GM18526 (cell line): ENCODE measurements around the gene LRRTM3.

Source experiments
- POLR2A ChIP-seq: IDR thresholded peaks from 3 replicates; pipeline ENCODE4 v1.6.1; 2011; ENCODE audit not compliant: insufficient read length; ENCODE audit errors: extremely low read depth

LRRTM3 gene

DNA sequence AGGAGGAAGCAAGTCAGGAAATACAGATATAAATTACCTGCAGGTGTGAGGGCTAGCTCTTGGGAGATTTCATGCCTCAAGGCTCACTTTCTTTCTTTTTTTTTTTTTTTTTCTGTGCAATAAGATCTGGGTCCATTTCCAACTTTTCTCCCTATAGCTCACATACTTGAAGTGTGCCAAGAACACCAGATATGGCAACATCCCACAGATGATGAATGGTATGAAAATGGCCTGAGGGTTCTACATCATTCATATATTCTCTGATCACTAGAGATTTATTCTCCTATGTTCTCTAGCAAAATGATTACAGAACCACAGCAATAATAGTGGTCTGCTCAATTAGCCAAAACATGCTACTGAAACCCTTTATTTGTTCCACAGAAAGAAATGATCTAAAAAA, 117.2 kb downstream of the LRRTM3 start:
- no peak for TF ChIP-seq POLR2A

DNA sequence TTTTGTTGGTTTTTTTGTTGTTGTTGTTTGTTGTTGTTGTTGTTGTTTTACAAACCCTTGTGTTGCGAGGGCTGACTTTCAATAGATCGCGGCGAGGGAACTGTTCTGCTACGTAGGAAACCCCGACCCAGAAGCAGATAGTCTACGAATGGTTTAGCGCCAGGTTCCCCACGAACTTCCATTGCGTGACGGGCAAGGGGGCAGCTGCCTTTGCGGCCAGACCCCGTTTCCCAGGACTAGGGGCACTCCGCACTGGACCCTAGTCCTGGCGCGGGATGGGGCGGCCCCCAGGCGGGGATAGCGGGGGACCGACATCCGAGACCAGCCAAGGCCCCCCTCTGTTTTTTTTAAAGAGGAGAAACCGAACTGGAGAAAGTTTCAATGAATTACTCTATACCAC, 119.6 kb downstream of the LRRTM3 start:
- no peak for TF ChIP-seq POLR2A

DNA sequence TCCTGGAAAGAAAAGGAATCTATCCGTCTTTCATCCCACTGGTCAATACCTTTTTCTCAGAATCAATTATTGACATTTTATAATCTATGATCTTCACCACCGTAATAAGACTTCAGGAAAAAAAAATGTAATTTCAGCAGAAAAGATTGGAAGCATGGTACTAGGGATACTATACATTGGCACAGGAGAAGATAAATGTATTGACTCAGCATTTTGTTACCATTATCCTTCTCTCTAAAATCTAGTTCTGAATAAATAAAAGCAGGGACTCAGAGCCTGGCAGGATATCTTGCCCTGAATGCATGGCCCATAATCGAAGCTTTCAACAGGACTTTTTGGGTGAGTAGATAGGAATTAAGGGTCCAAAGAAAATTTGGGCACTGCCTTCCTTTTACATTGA, 120.7 kb downstream of the LRRTM3 start:
- TF ChIP-seq POLR2A, result no peak

DNA sequence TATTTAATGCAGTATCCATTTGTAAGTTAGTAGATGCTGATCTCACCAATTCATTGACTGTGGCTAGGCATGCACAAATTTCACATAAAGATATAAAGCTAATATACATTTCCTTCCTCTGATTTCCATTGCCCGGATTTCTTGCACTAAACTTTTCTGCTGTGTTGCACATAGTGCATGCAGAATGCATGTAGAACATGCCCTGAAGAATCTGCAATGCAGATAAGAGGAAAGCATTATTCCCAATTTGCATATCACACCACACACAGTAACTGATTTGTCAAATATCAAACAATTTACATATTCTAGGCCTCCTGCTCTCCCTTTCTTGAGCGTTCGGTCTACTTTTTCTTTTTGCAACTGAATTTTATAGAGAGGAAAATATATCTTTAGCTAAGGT, 124.2 kb downstream of the LRRTM3 start:
- no peak for TF ChIP-seq POLR2A

DNA sequence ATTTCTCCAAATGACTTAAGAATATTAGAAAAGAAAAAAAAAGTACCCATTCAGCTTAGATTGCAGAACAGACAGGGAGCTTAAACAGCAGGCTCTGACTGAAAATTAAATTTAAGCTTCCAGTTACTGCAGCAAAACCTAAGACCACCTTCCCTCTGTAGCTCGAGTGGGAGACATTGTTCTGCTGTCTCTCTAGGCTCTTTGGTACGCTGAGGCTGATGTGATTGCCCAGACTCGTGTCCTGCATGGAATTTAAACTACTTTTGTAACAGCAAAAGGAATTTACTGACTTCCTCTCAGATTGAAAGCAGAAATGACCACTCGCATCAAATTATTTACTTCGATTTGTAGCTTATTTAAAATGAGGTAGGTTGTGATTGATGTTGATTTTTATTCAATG, 124.6 kb downstream of the LRRTM3 start:
- TF ChIP-seq POLR2A, result no peak

DNA sequence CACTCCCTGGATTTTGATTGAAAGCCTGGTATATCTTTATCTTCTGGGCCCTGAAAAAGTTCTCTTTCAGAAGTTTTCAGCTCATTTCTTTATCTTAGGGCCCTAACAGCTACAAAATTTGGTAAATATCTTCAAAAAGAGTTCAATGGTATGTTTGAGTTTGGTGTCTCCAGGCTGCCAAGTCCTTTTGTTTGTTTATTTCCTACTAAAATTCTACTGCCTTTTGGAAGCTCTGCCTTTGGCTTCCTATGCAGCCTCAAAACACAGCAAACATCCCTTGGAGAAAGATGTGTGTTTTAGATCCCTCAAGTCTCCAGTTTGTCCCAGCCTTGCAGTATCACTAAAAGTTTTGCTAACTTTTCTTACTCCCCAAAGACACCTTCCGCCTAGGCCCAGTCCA, 146.8 kb downstream of the LRRTM3 start:
- no peak for TF ChIP-seq POLR2A

DNA sequence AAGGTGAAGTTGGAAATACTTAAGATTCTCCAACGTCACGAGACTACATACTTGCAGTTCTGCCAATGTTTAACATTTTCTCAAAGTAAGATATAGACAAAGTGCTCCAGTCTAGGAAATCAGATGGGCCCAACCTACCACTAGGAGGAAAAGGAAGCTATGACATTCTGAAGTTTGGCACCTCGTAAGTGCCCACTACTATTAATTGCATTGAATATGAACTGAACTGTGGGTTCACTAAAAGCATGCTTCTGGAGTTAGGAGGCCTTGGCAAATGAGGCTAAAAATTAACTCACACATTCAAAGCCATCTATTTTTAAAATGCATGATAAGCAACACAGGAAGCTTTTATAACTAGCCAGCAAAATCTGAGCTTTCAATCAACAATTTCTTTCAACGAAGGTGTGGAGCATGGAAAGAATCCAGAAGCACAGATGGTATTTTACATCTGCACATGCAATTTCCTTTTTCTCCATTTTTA, 149.7 kb downstream of the LRRTM3 start:
- TF ChIP-seq POLR2A, result no peak

DNA sequence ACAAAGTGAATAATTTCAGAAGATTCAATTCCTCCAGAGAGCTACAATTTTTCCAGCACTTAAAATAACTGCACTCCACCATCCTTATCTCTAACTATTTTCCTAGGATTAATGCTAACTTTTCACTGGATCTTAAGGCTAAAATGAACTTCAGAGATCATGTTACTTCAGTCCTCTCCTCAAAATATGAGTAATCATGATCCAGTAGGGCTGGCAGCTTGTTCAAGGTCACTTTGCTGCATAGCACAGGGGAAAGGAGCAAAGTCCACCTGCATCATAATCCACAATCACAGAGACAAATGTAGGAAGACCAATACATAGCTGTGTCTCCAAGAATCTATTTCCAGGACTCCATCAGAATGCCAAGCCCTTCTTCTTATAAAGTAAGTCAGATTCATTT, 150.3 kb downstream of the LRRTM3 start:
- TF ChIP-seq POLR2A, result no peak

DNA sequence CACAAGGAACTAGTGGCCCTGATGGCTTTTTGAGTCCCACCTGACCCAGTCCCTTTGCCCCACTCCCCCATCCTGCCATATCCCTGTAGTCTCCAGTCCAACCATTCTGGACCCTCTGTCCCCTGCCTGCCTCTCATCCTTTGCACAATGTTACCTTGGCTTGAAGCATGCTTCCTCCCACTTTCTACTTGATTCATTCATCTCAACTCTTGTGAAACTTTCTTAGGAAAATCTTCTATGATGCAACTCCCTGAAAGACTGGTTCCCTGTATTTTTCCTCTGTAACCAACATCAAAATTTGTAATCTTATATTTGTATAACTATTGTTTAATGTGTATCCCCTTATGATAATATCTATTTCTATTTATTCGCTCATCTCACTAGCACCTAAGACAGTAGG, 151.5 kb downstream of the LRRTM3 start:
- TF ChIP-seq POLR2A, result no peak

DNA sequence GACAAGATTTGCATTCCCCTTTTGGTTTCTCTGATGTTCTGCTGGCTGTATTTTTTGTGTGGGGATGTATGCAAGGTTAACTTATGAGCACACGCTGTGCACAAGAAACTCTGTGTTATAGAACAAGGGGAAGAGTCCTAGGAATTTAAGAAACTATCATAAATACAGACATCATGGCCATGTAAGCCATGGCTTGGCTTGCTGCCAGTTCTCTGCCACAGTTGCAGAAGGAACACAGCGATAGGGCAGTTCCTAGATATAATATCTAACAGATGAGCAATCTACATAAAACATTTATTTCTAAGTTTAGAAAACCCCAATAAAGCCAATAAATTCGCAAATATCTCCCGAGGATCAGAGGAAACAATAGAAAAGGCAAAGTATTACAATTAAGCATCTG, 153.3 kb downstream of the LRRTM3 start:
- TF ChIP-seq POLR2A, result no peak

DNA sequence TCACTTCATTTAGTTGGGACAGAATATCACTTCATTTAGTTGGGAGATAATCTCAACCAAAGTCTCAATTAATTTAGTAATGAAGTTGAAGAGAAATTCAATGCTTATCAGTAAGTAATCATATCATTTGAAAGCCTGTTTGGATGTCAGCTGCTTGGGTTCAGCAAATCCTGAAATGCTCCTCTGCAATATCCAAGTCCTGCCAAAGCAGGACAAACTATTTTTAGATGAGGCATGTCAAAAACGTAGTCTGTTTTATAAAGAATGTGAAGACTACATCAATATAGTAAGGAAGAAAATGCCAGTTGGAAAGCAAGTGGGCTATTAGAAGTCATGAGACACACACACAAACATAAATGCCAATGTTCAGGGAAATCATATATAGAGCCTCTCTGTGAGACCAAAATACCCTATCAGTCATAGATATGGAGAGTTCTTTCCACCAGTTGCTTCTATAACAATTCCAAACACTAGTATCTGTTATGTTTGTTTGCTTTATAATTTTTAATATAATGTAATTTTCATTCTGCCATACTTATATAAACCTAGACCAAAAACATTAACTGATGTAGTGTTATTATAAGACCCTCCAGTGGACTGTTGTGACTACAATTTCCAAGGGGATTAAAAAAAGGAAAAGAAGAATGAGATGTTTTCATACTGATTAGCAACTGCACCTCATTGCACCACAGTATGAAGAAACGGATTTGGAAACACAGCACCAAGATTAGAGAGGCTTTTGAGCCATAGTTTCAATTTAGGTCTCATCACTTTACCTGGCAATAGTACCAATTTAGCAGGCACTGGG, 160.7 kb downstream of the LRRTM3 start:
- TF ChIP-seq POLR2A, result no peak

DNA sequence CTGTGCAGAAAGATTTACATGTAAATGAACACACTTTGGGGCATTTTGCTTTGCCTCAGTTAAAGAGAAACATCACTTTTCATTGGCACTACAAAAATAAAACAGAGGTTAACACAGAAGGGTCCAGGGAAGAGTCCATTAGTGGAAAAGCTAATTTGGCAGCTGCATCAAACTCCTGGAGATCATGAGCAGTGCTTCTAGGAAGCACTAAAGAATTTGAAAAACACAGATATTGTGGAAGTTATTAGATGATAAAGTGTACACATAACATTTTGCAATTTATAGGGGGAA, 161.2 kb downstream of the LRRTM3 start:
- no peak for TF ChIP-seq POLR2A

DNA sequence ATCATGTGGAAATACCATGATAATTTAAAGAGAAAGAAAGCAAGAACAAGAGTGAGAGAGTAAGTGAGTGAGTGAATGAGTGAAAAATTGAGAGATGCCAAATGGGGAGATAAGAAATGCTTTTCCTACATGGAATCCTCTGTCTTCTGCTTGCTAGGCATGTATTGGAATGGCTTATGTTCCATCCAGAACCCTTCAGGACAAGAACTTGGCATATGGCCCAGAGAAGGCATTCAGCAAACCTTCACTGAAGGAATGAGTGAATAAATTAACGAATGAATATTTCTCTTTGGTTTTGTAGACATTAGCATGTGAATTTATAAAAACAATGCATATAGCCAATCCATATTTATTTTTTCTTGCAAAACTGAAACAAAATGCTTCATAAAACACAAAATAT, 162.2 kb downstream of the LRRTM3 start:
- no peak for TF ChIP-seq POLR2A

DNA sequence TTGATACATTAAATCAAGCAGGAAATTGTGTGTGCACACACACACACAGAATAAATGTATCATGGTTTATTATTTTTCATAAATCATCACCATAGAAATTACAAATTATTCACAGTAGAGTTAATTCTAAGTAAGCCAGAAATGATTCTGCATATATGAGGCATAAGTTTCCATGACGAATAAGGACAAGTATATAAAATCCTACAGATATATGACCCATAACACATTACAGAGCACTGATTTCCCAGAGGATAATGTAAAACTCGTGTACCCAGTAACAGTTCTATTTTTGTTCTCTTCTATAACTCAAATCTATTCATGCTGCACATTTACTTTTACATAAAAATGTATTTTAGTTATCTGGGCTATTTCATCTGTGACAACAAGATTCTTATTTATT, 169.7 kb downstream of the LRRTM3 start:
- no peak for TF ChIP-seq POLR2A

DNA sequence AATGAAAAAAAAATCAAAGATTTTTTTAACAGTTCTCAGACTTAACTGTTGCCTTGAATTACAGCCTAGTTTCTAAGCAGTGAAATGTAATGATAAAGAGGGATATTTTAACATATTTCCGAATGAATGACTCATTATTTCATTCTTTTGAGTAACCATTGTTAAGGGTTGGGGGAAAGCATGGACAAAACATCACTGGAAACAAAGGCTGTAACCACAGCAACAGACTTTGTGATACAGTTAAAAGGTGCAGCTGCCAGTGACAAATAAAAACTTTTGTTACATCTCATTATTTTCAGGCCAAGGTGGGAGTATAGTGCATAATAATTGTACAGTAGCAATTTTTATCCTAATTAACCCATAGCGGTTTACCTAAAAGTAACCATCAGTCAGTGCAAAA, 172.6 kb downstream of the LRRTM3 start:
- no peak for TF ChIP-seq POLR2A

DNA sequence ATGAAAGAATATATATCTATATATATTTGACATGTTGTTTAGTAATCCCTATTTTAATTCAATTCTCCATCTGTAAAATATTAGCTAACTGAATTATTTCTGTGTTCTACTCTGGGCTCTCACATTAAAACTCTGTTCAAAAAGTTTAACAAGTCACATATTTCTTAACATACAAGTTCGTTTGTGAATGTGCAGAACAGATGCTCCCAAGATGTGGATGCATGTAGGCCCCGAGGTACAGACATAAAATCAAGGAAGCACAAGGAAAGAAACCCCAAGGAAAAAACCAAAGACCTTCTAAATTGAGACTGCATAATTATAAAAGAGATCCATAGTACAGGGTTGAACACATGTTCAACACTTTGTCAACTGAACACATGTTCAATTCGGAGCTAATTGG, 175.1 kb downstream of the LRRTM3 start:
- no peak for TF ChIP-seq POLR2A

DNA sequence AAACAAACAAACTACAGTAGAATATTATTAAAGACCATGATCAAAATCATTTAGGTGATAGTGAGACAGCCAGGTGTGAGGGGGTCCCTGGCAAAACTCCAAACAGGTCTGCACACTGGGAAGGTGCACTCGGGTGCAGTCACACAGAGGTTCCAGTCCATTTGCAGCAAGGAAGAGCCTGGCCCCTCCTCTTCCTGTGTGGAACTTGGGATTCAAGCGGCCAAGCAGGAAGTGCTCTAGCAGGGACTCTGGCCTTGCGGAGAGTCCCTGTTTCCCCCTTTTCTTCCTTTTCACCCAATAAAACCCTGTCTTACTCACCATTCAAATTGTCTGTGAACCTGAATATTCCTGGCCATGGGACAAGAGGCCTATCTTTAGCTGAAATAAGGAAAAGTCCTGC, 181.8 kb downstream of the LRRTM3 start:
- no peak for TF ChIP-seq POLR2A
